CD1c-positive myeloid dendritic cell (primary cell): ENCODE measurements around the gene TRAPPC14.
"Not testable (repeated sequence)": the region's sequence is repeated elsewhere in the genome, so short reads cannot be mapped to it uniquely, and the experiment has no call there.

ENCODE experiments used
- DNase-seq: peaks from one replicate; pipeline ENCODE4 v3.0.0-alpha.2; 2016; ENCODE audit errors: extremely low spot score

Gene TRAPPC14

GRCh38 chr7:100158229-100159098 is at the start of gene TRAPPC14:
TRAPPC14 (minus strand) TSS chr7:100158723; CDS start chr7:100158499, 224 bp downstream.
- peak; percentile 89 for DNase-seq

DNA sequence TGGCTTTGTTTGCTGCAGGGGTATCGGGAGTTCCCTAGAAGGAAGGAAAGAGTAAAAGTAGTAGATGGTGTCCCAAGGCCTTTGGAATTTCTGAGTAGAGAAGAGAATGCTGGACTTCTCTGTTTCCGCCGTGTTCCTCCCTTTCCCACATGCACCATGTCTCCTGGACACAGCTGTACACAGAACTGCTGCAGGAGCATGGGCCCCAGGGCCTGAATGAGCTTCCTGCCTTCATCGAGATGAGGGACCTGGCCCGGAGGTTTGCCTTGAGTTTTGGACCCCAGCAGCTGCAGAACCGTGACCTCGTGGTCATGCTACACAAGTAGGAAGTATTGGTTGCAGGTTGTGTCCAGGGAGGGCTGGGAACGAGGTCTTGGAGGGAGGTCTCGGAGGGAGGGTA is 45.9 kb upstream of the TRAPPC14 start:
- no peak for DNase-seq

- no peak for DNase-seq
Observed at GRCh38 chr7:100200693-100201092, 42.2 kb upstream of the TRAPPC14 start.

DNA sequence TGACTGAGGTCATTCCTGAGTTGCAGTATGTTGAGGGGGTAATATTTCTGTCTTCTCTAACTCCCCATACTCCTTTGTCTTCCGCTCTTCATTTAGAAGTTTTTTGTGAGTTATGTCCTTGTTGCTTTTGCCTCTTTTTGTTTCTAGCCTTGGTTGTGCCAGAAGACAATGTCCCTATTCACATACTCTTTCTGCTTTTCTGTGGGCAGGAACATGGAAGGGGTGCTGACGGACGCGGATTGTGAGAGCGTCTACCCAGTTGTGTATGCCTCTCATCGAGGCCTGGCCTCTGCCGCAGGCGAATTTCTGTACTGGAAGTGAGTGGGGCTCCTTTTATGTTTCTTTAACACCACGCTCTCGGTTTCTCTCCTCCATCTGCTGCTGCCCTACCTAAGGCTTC is 39.7 kb upstream of the TRAPPC14 start:
- no peak for DNase-seq

GRCh38 chr7:100195901-100196322 is 37.4 kb upstream of the TRAPPC14 start:
- DNase-seq: not testable (repeated sequence)

- no peak for DNase-seq
Observed at GRCh38 chr7:100195222-100195621, 36.7 kb upstream of the TRAPPC14 start.

GRCh38 chr7:100192969-100193368 is 34.4 kb upstream of the TRAPPC14 start:
- DNase-seq: no peak

DNA sequence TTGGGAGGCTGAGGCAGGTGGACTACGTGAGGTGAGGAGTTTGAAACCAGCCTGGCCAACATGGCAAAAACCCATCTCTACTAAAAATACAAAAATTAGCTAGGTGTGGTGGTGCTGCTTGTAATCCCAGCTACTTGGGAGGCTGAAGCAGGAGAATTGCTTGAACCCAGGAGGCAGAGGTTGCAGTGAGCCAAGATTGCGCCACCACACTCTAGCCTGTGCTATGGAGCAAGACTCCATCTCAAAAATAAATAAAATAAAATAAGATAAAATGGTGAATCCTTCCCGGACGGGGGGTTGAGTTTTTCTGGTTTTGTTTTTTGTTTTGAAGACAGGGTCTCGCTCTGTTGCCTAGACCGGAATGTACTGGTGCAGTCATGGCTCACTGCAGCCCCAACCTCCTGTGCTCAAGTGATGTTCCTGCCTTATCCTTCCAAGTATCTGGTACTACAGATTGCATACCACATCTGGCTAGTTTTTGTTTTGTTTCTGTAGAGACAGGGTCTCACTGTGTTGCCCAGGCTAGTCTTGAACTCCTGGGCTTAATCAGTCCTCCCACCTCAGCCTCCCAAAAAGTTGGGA is 33.8 kb upstream of the TRAPPC14 start:
- not testable (repeated sequence) for DNase-seq

DNA sequence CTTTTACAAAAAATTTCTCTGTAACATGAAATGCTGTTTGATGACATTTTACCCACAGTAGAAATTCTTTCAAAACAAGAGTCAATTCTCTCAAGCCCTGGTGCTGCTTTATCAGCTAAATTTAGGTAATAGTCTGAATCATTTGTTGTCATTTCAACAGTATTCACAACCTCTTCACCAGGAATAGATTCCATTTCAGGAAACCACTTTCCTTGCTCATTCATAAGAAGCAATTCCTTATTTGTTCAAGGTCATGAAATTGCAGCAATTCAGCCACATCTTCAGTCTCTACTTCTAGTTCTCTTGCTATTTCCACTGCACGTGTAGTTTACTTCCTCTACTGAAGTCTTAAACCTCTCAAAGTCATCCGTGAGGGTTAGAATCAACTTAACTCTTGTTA is 33.3 kb upstream of the TRAPPC14 start:
- peak; percentile 58 for DNase-seq

DNA sequence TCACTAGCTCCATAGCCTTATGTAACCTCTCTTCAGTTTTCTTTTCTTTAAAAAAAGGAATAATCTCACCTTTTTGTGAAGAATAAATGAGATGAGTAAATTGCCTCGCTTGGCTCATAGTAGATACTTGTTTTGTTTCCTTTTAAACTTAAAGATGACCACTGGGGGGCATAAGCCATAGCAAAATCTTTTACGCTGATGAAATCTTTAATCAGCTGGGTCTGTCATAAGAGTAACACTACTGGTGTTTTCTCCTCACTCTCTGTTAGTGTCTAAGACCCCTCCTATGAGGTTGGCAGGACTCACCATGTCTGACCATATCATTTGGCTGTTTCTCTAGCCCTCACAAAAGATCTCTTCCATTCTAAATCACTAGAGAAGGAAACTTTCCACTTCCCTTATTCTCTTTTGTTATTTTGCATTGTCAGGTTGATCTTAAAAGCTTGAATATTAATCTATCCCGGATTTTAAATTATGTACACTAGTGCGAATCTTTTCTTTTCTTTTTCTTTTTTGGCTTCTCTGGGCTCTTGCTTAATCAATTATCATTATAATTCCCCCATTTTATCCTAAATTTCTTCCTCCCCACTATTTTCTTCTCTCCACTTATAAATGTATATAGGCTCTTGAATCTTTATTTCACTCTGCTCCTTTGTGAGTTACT is 31.7 kb upstream of the TRAPPC14 start:
- peak; percentile 56 for DNase-seq

DNA sequence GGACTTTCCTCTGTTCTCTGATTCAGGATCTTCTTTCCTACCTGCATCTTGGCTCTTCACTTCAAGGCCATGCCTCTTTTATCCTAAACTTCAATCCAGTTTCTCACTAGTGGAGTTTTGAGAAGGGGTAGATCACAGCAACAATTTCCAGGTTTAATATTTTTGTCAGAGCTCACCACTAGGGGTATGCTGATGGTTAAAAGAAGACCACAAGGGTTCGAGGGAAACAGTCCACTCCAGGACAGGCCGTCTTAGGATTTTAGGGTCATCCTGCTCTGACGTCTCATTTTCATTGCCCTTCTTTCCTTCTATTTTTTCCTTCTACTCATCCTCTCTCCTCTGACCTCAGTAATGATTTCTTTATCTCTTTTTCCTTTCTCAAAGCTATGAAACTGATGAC is 30.5 kb upstream of the TRAPPC14 start:
- DNase-seq: no peak

- DNase-seq: no peak
Observed at GRCh38 chr7:100185726-100186125, 27.2 kb upstream of the TRAPPC14 start.

GRCh38 chr7:100183090-100183489 is 24.6 kb upstream of the TRAPPC14 start:
- DNase-seq: not testable (repeated sequence)

- DNase-seq: not testable (repeated sequence)
Observed at GRCh38 chr7:100182616-100183015, 24.1 kb upstream of the TRAPPC14 start.

- DNase-seq: not testable (repeated sequence)
Observed at GRCh38 chr7:100180084-100180483, 21.6 kb upstream of the TRAPPC14 start.

DNA sequence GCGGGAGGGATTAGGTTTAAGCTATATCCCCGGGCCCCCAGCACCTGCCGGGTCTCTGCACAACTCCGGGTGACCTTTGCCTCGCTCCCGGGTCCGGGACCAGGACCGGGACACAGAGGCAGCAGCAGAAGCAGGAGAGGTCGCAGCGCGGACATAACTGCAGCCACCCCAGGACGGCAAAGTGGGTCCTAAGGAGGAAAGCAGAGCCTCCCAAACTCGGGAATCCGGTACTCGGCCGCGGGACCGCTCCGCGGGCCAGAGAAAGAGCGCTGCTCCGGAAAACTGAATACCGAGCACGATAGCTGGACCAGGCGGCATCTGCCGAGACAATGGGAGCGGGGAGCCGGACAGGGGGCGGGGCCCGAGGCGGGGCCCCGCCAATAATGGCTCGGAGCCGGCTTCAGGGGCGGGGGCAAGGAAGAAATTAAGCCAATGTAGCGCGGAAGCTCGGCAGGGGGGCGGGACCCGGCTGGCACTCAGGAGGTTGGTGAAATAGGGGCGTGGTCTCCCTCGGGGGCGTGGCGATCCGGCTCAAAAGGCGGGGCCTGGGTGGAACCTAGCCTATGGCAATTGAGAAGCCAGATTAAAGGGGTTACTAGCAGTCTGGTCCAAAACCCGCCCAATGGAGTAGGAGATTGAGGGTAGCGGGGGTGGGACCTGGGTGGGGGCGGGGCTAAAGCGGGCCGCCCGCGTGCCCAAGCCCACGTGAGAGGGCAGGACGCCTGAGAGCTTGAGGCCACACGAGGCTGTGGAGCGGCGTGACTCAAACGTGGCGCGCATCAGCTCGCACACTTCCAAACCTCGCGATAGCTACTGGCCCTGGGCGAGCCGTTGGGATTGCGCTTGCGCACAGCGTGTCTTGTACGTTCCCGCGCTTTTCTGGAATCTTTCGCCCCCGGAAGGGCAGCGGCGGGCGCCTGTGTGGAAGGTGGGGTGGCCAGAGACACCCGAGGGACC is 18.8 kb upstream of the TRAPPC14 start, which contains the start of the genes GPC2 and STAG3:
Gene GPC2 (minus strand): TSS at position 337 of the 957 bp plus-strand sequence. CDS start 182 bp downstream, at position 155.
Gene STAG3 (plus strand): TSS at position 874 of the 957 bp plus-strand sequence. CDS start 2,639 bp downstream, outside the sequence.
- peak; percentile 98 for DNase-seq

DNA sequence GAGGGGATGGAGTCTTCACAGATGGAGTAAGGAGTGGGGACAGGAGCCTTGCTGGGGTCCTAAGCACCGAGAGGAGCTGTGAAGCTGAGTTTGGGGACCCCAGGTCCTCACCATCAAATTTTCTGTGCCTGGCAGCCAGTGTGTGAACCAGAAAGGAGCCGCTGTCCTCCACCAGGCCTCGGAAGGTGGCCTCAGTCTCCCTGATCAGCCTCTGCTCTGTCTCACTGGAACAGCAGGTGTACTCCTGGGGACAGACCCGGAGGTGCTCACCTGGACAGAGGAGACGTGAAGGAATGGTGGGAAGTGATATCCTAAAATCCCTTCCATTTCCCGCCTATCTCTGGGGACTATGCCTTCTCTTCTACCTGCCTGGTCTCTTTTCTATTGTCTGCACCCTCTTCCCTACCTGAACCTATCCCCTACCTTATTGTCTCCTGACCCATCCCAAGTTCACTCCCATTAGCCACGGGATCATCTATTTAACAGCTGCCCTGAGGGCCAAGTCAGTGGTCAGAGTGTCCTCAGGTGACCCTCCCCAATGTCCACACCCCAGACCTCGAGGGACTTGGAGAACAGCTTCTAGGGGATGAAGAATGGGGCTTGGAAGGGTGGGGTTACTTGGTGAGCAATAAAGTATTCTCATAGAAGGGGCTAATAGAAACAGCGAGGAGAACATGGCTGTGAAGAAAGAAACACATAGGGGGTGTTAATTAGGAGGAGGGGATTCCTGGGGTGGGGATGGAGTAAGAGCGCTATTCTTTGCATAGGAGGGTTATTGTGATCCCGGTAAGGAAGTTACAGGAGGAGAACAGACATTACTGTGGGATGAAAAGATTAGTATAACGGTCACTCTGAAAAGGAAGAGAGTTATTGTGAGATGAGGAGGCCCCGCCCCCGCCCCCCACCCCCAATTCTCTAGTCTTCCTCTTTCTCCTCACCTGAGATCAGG is 17.8 kb upstream of the TRAPPC14 start:
- no peak for DNase-seq

- DNase-seq: no peak
Observed at GRCh38 chr7:100175296-100175935, 16.9 kb upstream of the TRAPPC14 start.

GRCh38 chr7:100174582-100174981 is 16.1 kb upstream of the TRAPPC14 start:
- DNase-seq: no peak
